IMR-90 (cell line): ENCODE data around the gene HSD17B4. TPM values are rescaled to one million over a fixed set of nuclear protein-coding genes. Genes with fewer than 3 reads are reported as not detected.

Experiments
- ATAC-seq: fragments of 200-7000 bp; cut with Tn5 transposase; 2 replicates; pipeline ENCODE4 v1.9.1; 2020; ENCODE audit warnings: low read depth, mild to moderate bottlenecking, moderate library complexity
- BruUV-seq: library from RNA; stranded (reverse); fragments of 400-500 nt; replicated peaks from 2 replicates; lab custom pipeline; 2021; lab: Mats Ljungman, UMichigan
- CTCF ChIA-PET: fragments of 300-600 bp; formaldehyde crosslinking; extraction: SDS; loops from one replicate; lab custom pipeline; 2021; ENCODE audit warnings: antibody characterized with exemption; lab: Yijun Ruan, JAX
- POLR2A ChIA-PET: fragments of 300-600 bp; sonication (Branson Sonifier 250); formaldehyde crosslinking; loops from one replicate; lab custom pipeline; 2022; ENCODE audit warnings: antibody characterized with exemption; ENCODE audit not compliant: unreplicated experiment; lab: Charles Lee
- DNase-seq: peaks from one replicate; pipeline ENCODE4 v3.0.0; 2013
- H2AFZ ChIP-seq: replicated peaks from 2 replicates; pipeline ENCODE3; 2013; ENCODE audit warnings: low read length, mild to moderate bottlenecking; ENCODE audit not compliant: poor library complexity
- H2AK5ac ChIP-seq: 2 replicates; pipeline ENCODE4 v1.6.1; 2013; ENCODE audit warnings: low read depth, low read length, inconsistent platforms
- H2AK9ac ChIP-seq: replicated peaks from 2 replicates; pipeline ENCODE3; 2013; ENCODE audit warnings: mild to moderate bottlenecking, low read depth, low read length, moderate library complexity; ENCODE audit not compliant: poor library complexity
- H2BK120ac ChIP-seq: 2 replicates; pipeline ENCODE4 v1.6.1; 2013; ENCODE audit warnings: low read depth, low read length, inconsistent platforms
- H2BK15ac ChIP-seq: 3 replicates; pipeline ENCODE4 v1.6.1; 2013; ENCODE audit warnings: low read depth, low read length, inconsistent platforms
- H2BK20ac ChIP-seq: 2 replicates; pipeline ENCODE4 v1.6.1; 2013; ENCODE audit warnings: low read depth, mild to moderate bottlenecking, inconsistent platforms, low read length, moderate library complexity
- H2BK5ac ChIP-seq: 2 replicates; pipeline ENCODE4 v1.6.1; 2013; ENCODE audit warnings: mild to moderate bottlenecking, low read depth, low read length, inconsistent platforms; ENCODE audit not compliant: poor library complexity, severe bottlenecking
- H3K14ac ChIP-seq: replicated peaks from 2 replicates; pipeline ENCODE4 v1.6.1; 2013; ENCODE audit warnings: low read depth, low read length, inconsistent platforms
- H3K18ac ChIP-seq: 2 replicates; pipeline ENCODE4 v1.6.1; 2013; ENCODE audit warnings: low read depth, low read length, control low read depth
- H3K23ac ChIP-seq: 2 replicates; pipeline ENCODE4 v1.6.1; 2013; ENCODE audit warnings: low read depth, low read length, inconsistent platforms
- H3K27ac ChIP-seq: 2 replicates; pipeline ENCODE4 v1.5.1; 2013; ENCODE audit warnings: mild to moderate bottlenecking, control low read depth, low read length; ENCODE audit not compliant: insufficient read depth
- H3K27me3 ChIP-seq: 2 replicates; pipeline ENCODE4 v1.6.1; 2013; ENCODE audit warnings: low read length; ENCODE audit not compliant: control insufficient read depth, insufficient read depth
- H3K36me3 ChIP-seq: 2 replicates; pipeline ENCODE4 v1.6.1; 2013; ENCODE audit warnings: low read length, mixed read lengths; ENCODE audit not compliant: control insufficient read depth, insufficient read depth
- H3K4ac ChIP-seq: 2 replicates; pipeline ENCODE4 v1.6.1; 2013; ENCODE audit warnings: low read depth, low read length, inconsistent platforms
- H3K4me1 ChIP-seq: 2 replicates; pipeline ENCODE4 v1.6.1; 2013; ENCODE audit warnings: low read length, mixed read lengths; ENCODE audit not compliant: control insufficient read depth, insufficient read depth
- H3K4me2 ChIP-seq: 2 replicates; pipeline ENCODE4 v1.6.1; 2013; ENCODE audit warnings: low read depth, mild to moderate bottlenecking, control low read depth, low read length, moderate library complexity
- H3K4me3 ChIP-seq: 2 replicates; pipeline ENCODE4 v1.5.1; 2013; ENCODE audit warnings: low read depth, mild to moderate bottlenecking, control low read depth, low read length, moderate library complexity; ENCODE audit not compliant: insufficient read depth
- H3K56ac ChIP-seq: 2 replicates; pipeline ENCODE4 v1.6.1; 2013; ENCODE audit warnings: low read length, inconsistent platforms; ENCODE audit not compliant: insufficient read depth; ENCODE audit errors: extremely low read depth
- H3K79me1 ChIP-seq, 2 experiments: 2 replicates each; pipeline ENCODE4 v1.6.1; 2013; ENCODE audit warnings: low read length in 2 of 2, inconsistent platforms in 1 of 2, low read depth in 1 of 2
- H3K9ac ChIP-seq: 2 replicates; pipeline ENCODE4 v1.6.1; 2013; ENCODE audit warnings: low read depth, low read length, control low read depth
- H3K9me1 ChIP-seq: 2 replicates; pipeline ENCODE4 v1.6.1; 2013; ENCODE audit warnings: low read length, inconsistent platforms; ENCODE audit not compliant: insufficient read depth
- H3K9me3 ChIP-seq: 2 replicates; pipeline ENCODE4 v1.6.1; 2013; ENCODE audit warnings: low read length; ENCODE audit not compliant: control insufficient read depth, insufficient read depth
- H4K20me1 ChIP-seq: 2 replicates; pipeline ENCODE4 v1.6.1; 2013; ENCODE audit warnings: low read length, inconsistent platforms; ENCODE audit not compliant: insufficient read depth
- H4K5ac ChIP-seq: 2 replicates; pipeline ENCODE4 v1.6.1; 2013; ENCODE audit warnings: mild to moderate bottlenecking, low read depth, low read length, control low read depth
- H4K8ac ChIP-seq, 2 experiments: 2 replicates each; pipeline ENCODE4 v1.6.1; 2013; ENCODE audit warnings: low read depth in 2 of 2, low read length in 2 of 2, control low read depth in 1 of 2, inconsistent platforms in 1 of 2
- H4K91ac ChIP-seq: 2 replicates; pipeline ENCODE4 v1.6.1; 2013; ENCODE audit warnings: low read depth, low read length, inconsistent platforms; ENCODE audit not compliant: insufficient read depth
- BHLHE40 ChIP-seq: fragments of 150-350 bp; IDR thresholded peaks from 2 replicates; pipeline ENCODE4 v1.6.1; 2016; ENCODE audit warnings: mild to moderate bottlenecking, low read depth, low read length
- CEBPB ChIP-seq: IDR thresholded peaks from 2 replicates; pipeline ENCODE4 v1.6.1; 2012; ENCODE audit warnings: low read depth, low read length, improper control_type of control experiment
- CHD1 ChIP-seq: IDR thresholded peaks from 2 replicates; pipeline ENCODE4 v1.6.1; 2012; ENCODE audit warnings: low read depth, low read length, improper control_type of control experiment
- ELK1 ChIP-seq: fragments of 150-350 bp; IDR thresholded peaks from 2 replicates; pipeline ENCODE4 v1.6.1; 2016; ENCODE audit warnings: low read depth, mild to moderate bottlenecking, low read length, moderate library complexity, borderline replicate concordance
- FOS ChIP-seq: fragments of 150-350 bp; IDR thresholded peaks from 2 replicates; pipeline ENCODE4 v1.6.1; 2016; ENCODE audit warnings: low read depth, low read length
- MAFK ChIP-seq: IDR thresholded peaks from 2 replicates; pipeline ENCODE4 v1.6.1; 2012; ENCODE audit warnings: low read depth, low read length, improper control_type of control experiment
- MAZ ChIP-seq: IDR thresholded peaks from 2 replicates; pipeline ENCODE4 v1.6.1; 2012; ENCODE audit warnings: low read depth, mild to moderate bottlenecking, low read length, improper control_type of control experiment, moderate library complexity, borderline replicate concordance
- MXI1 ChIP-seq: IDR thresholded peaks from 2 replicates; pipeline ENCODE4 v1.6.1; 2012; ENCODE audit warnings: low read depth, mild to moderate bottlenecking, low read length, moderate library complexity, borderline replicate concordance
- NFE2L2 ChIP-seq: fragments of 150-350 bp; IDR thresholded peaks from 2 replicates; pipeline ENCODE4 v1.6.1; 2016; ENCODE audit warnings: low read depth, mild to moderate bottlenecking, low read length
- POLR2A ChIP-seq: IDR thresholded peaks from 2 replicates; pipeline ENCODE4 v1.6.1; 2012; ENCODE audit warnings: mild to moderate bottlenecking, low read depth, low read length
- RAD21 ChIP-seq: IDR thresholded peaks from 2 replicates; pipeline ENCODE4 v1.6.1; 2012; ENCODE audit warnings: low read length, improper control_type of control experiment
- RCOR1 ChIP-seq: IDR thresholded peaks from 2 replicates; pipeline ENCODE4 v1.6.1; 2012; ENCODE audit warnings: mild to moderate bottlenecking, low read length, improper control_type of control experiment; ENCODE audit not compliant: insufficient replicate concordance
- RFX5 ChIP-seq: IDR thresholded peaks from 2 replicates; pipeline ENCODE4 v1.8.0; 2012; ENCODE audit warnings: low read depth, mild to moderate bottlenecking, low read length, moderate library complexity
- SMC3 ChIP-seq: fragments of 150-350 bp; IDR thresholded peaks from 2 replicates; pipeline ENCODE4 v1.6.1; 2016; ENCODE audit warnings: low read depth, mild to moderate bottlenecking, antibody characterized with exemption, low read length, moderate library complexity
- WGBS, 2 experiments: methylation state at CpG; one replicate each; pipeline versions ENCODE4 v1.1.5 to v1.1.7; 2013; ENCODE audit warnings: missing lambda C conversion rate in 2 of 2; ENCODE audit not compliant: insufficient read length in 1 of 2; ENCODE audit errors: extremely low coverage in 2 of 2; 5-methylcytosine and 5-hydroxymethylcytosine counted together
- dilution Hi-C: fragments of 300-500 bp; cut with HindIII; formaldehyde crosslinking; loops from one replicate; pipeline ENCODE4 v1.14.3; 2018; ENCODE audit warnings: low sequenced_read_pairs; ENCODE audit not compliant: unreplicated experiment
- in situ Hi-C: fragments of 300-500 bp; cut with MboI; formaldehyde crosslinking; loops from 3 replicates; pipeline ENCODE4 v1.14.3; 2019; ENCODE audit warnings: low sequenced_read_pairs, inconsistent platforms, mixed read lengths
- intact Hi-C: fragments of 100-400 bp; cut with micrococcal nuclease; formaldehyde crosslinking; loops from 2 replicates; pipeline ENCODE4 v1.10.0; 2022
- polyA plus RNA-seq, 3 experiments: library from polyadenylated mRNA; depleted of rRNA; stranded (reverse); fragments of >200 nt; gene quantifications; 2 replicates each; pipeline ENCODE4 v1.2.3, GENCODE V29; 2012; ENCODE audit warnings: low replicate concordance in 1 of 3
- total RNA-seq: library from RNA; depleted of rRNA; stranded (reverse); fragments of >200 nt; gene quantifications from 2 replicates; pipeline ENCODE4 v1.2.3, GENCODE V29; 2012
- TF ChIP-seq, protein P1 (sequence below): conservative IDR thresholded peaks from 2 replicates; pipeline ENCODE4 v1.5.1; 2012; ENCODE audit warnings: mild to moderate bottlenecking, low read depth, low read length, improper control_type of control experiment
- TF ChIP-seq, protein P2 (sequence below): fragments of 150-350 bp; IDR thresholded peaks from 2 replicates; pipeline ENCODE4 v1.6.1; 2017; ENCODE audit warnings: mild to moderate bottlenecking, antibody characterized with exemption, low read length, low read depth

Gene HSD17B4
- total and polyA plus RNA-seq, 2 of the 4 experiments (the other 2 are of a cell fraction), result 95.1 to 154 TPM

- no peaks in the 10 kb centered on the region for H3K4me1 ChIP-seq
- DNase-seq, result no peak
- dilution Hi-C loops (no loop called here), in situ Hi-C loops (no loop called here), intact Hi-C loops (no loop called here)
- no peak overlapping the region for H3K23ac ChIP-seq
- peaks cover 10 to 11% of the 10 kb centered on the region in 2 experiments; a peak in 3 of 4 replicates for H3K79me1 ChIP-seq
- no peak overlapping the region for H3K4ac ChIP-seq
- H3K27me3 ChIP-seq, result no peaks in the 10 kb centered on the region
- no peaks in the 10 kb centered on the region for H3K36me3 ChIP-seq
- ChIA-PET CTCF (no interaction called here), POLR2A (no interaction called here)
- H4K91ac ChIP-seq, result no peak overlapping the region
- no peak overlapping the region for H3K14ac ChIP-seq
- no TSS peak for BruUV-seq
- H3K9ac ChIP-seq, result no peak overlapping the region
- peaks cover 3% of the 10 kb centered on the region; the same call in 1 of the 2 replicates for H3K9me3 ChIP-seq
- H4K8ac ChIP-seq, result no peak overlapping the region
- H3K4me3 ChIP-seq, result no peak overlapping the region
- TF ChIP-seq RAD21, result no peak
- no peak for TF ChIP-seq MAZ
- TF ChIP-seq RCOR1, result no peak
- TF ChIP-seq MAFK, result no peak
- no peak for TF ChIP-seq MXI1
- TF ChIP-seq POLR2A, result no peak
- no peak for TF ChIP-seq FOS
- TF ChIP-seq, protein P1, sequence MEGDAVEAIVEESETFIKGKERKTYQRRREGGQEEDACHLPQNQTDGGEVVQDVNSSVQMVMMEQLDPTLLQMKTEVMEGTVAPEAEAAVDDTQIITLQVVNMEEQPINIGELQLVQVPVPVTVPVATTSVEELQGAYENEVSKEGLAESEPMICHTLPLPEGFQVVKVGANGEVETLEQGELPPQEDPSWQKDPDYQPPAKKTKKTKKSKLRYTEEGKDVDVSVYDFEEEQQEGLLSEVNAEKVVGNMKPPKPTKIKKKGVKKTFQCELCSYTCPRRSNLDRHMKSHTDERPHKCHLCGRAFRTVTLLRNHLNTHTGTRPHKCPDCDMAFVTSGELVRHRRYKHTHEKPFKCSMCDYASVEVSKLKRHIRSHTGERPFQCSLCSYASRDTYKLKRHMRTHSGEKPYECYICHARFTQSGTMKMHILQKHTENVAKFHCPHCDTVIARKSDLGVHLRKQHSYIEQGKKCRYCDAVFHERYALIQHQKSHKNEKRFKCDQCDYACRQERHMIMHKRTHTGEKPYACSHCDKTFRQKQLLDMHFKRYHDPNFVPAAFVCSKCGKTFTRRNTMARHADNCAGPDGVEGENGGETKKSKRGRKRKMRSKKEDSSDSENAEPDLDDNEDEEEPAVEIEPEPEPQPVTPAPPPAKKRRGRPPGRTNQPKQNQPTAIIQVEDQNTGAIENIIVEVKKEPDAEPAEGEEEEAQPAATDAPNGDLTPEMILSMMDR, result no peak
- TF ChIP-seq CEBPB, result no peak
- TF ChIP-seq CHD1, result no peak
- no peak for TF ChIP-seq NFE2L2
- no peak for TF ChIP-seq ELK1
- TF ChIP-seq, protein P2, sequence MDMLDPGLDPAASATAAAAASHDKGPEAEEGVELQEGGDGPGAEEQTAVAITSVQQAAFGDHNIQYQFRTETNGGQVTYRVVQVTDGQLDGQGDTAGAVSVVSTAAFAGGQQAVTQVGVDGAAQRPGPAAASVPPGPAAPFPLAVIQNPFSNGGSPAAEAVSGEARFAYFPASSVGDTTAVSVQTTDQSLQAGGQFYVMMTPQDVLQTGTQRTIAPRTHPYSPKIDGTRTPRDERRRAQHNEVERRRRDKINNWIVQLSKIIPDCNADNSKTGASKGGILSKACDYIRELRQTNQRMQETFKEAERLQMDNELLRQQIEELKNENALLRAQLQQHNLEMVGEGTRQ, result no peak
- TF ChIP-seq RFX5, result no peak
- no peak for TF ChIP-seq BHLHE40
- TF ChIP-seq SMC3, result no peak
- H2BK15ac ChIP-seq, result no peak overlapping the region
- no peak overlapping the region for H2AK9ac ChIP-seq
- H2AFZ ChIP-seq, result no peak overlapping the region
- H3K56ac ChIP-seq, result no peak overlapping the region
- no peak for ATAC-seq
- no CpG with 5 or more reads among the region's 1 CpG for WGBS, 2 experiments
- H4K20me1 ChIP-seq, result peaks cover 6% of the 10 kb centered on the region; the same call in 1 of the 2 replicates
- H2BK5ac ChIP-seq, result no peak overlapping the region
- H4K5ac ChIP-seq, result no peak overlapping the region
- no peak overlapping the region for H2BK20ac ChIP-seq
- no peak overlapping the region for H3K18ac ChIP-seq
- no peaks in the 10 kb centered on the region for H3K9me1 ChIP-seq
- H2AK5ac ChIP-seq, result no peak overlapping the region
- no peak overlapping the region for H3K27ac ChIP-seq
- H2BK120ac ChIP-seq, result no peak overlapping the region
- no peak overlapping the region for H3K4me2 ChIP-seq
Measured at GRCh38 chr5:119465640-119466039, 13.3 kb downstream of the HSD17B4 start.
